Common myeloid progenitor, CD34-positive (primary cell): ENCODE data around the gene NFIB.

Experiments used
- CTCF ChIA-PET: fragments of 350-600 bp; sonication (Branson Sonifier 250); formaldehyde crosslinking; loops from one replicate; lab custom pipeline; 2021; ENCODE audit warnings: antibody characterized with exemption; lab: Charles Lee
- POLR2A ChIA-PET: fragments of 350-600 bp; sonication (Branson Sonifier 250); formaldehyde crosslinking; loops from one replicate; lab custom pipeline; 2021; ENCODE audit warnings: antibody characterized with exemption; lab: Charles Lee
- DNase-seq, 3 donors: peaks; one replicate each; pipeline versions ENCODE4 v3.0.0 to v3.0.0-alpha.2; 2013
- H3K27ac ChIP-seq, 2 experiments: 1 replicate in 1 of 2; 2 replicates in 1 of 2; pipeline ENCODE4 v1.7.0; 2013; ENCODE audit warnings: inconsistent platforms in 2 of 2, low read length in 2 of 2, mild to moderate bottlenecking in 2 of 2, low read depth in 1 of 2, moderate library complexity in 1 of 2; ENCODE audit not compliant: severe bottlenecking in 2 of 2, insufficient read depth in 1 of 2, poor library complexity in 1 of 2
- H3K27me3 ChIP-seq, 5 experiments: replicated peaks in 2 of 5; 1 replicate in 3 of 5; 2 replicates in 2 of 5; pipeline versions ENCODE4 v1.6.1 to v1.7.0; 2013; ENCODE audit warnings: low read length in 4 of 5, mild to moderate bottlenecking in 2 of 5, moderate library complexity in 2 of 5, inconsistent platforms in 1 of 5; ENCODE audit not compliant: insufficient read depth in 5 of 5, control insufficient read depth in 4 of 5
- H3K36me3 ChIP-seq, 4 experiments: 1 replicate in 2 of 4; 2 replicates in 2 of 4; pipeline versions ENCODE4 v1.6.1 to v1.7.0; 2013; ENCODE audit warnings: low read length in 3 of 4, control low read depth in 1 of 4, mild to moderate bottlenecking in 1 of 4; ENCODE audit not compliant: control insufficient read depth in 4 of 4, insufficient read depth in 4 of 4
- H3K4me1 ChIP-seq, 4 experiments: 1 replicate in 3 of 4; 2 replicates in 1 of 4; pipeline versions ENCODE4 v1.6.1 to v1.7.1; 2013; ENCODE audit warnings: low read length in 3 of 4, mild to moderate bottlenecking in 3 of 4, control low read depth in 1 of 4, inconsistent platforms in 1 of 4, moderate library complexity in 1 of 4; ENCODE audit not compliant: control insufficient read depth in 4 of 4, insufficient read depth in 4 of 4; ENCODE audit errors: control extremely low read depth in 1 of 4
- H3K4me3 ChIP-seq, 7 experiments: 1 replicate in 4 of 7; 2 replicates in 3 of 7; pipeline versions ENCODE4 v1.5.1 to v1.7.0; 2013; ENCODE audit warnings: mild to moderate bottlenecking in 7 of 7, low read length in 6 of 7, moderate library complexity in 6 of 7, inconsistent platforms in 2 of 7, low read depth in 2 of 7, control low read depth in 1 of 7; ENCODE audit not compliant: insufficient read depth in 4 of 7, control insufficient read depth in 1 of 7; ENCODE audit errors: extremely low read depth in 1 of 7
- H3K9me3 ChIP-seq, 5 experiments: 1 replicate in 4 of 5; 2 replicates in 1 of 5; pipeline versions ENCODE4 v1.6.1 to v1.7.1; 2013; ENCODE audit warnings: low read length in 4 of 5, mild to moderate bottlenecking in 2 of 5, inconsistent platforms in 1 of 5, low read depth in 1 of 5, moderate library complexity in 1 of 5; ENCODE audit not compliant: control insufficient read depth in 4 of 5, insufficient read depth in 2 of 5; ENCODE audit errors: control extremely low read depth in 1 of 5
- WGBS: methylation state at CpG from one replicate; pipeline ENCODE4 v1.1.5; 2013; ENCODE audit not compliant: insufficient coverage; 5-methylcytosine and 5-hydroxymethylcytosine counted together

NFIB gene

DNA sequence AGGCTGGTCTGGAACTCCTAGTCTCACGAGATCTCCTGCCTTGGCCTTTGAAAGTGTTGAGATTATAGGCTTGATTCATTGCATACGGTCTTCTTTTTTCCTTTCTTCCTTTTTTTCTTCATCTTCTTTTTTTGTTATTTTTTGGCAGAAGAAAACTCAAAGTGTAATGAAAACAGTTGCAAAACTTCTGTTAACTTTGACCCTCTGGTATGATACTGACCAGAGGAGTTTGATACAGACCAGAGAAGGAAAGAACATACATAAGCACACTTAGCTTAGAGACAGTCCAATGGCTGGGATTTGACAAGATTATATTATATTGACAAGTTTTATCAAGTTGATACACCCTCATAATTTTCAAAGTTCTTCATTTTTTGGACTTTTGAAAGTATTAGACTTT, 181.2 kb downstream of the NFIB start:
- Histone ChIP-seq H3K27me3 (no peaks in the 10 kb centered on the region), H3K4me3 (no peak overlapping the region), H3K36me3 (no peaks in the 10 kb centered on the region), H3K9me3 (no peaks in the 10 kb centered on the region), H3K27ac (no peak overlapping the region), H3K4me1 (no peaks in the 10 kb centered on the region)
- ChIA-PET POLR2A (no interaction called here), CTCF (interaction anchor here (1.3 kb wide), 1 partner anchor 15 kb away, joined by 3 read pairs; no protein-coding TSS in a partner anchor)
- DNase-seq: no peak
- no CpG with 5 or more reads among the region's 2 CpGs for WGBS

DNA sequence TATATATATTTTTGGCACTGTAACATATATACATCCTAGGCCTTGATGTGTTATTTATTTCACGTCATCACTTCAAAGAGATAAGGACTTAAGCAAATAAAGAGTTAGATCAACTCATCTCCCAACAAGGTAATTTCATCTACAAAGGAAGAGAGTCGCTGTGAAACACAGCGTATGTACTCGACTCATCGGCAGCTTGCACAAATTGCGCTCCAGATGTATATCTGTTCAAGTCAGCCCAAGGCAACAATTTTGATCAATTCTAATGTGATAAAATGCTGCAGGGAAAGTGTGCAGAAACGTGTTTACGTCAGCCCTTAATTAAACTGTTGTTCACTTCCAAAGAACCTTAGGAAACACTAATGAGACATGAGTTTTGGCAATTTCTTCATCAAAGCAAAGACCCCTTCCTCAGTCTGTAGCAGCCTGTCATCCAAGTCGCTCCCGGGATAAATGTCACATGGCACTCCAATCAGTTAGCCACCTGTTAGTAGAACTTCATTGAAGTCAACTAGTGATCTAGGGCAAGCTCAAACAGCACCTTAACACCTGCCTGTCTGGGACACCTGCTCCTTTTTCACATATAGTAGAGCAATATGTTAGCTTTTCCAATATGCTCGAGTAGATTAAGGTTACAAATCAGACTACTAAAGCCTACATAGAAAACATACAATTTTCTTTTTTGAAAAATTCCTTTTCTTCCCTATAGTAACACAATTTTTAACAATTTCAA, 182.4 kb downstream of the NFIB start:
- Histone ChIP-seq H3K36me3 (no peaks in the 10 kb centered on the region), H3K4me3 (no peak overlapping the region), H3K27ac (no peak overlapping the region), H3K27me3 (no peaks in the 10 kb centered on the region), H3K4me1 (no peaks in the 10 kb centered on the region), H3K9me3 (peaks cover 0 to 2% (median 0%) of the 10 kb centered on the region in 5 experiments)
- no peak for DNase-seq
- CTCF ChIA-PET: no interaction called here
- POLR2A ChIA-PET: no interaction called here
- WGBS: 95% methylated on average over 9 of the region's 11 CpGs

DNA sequence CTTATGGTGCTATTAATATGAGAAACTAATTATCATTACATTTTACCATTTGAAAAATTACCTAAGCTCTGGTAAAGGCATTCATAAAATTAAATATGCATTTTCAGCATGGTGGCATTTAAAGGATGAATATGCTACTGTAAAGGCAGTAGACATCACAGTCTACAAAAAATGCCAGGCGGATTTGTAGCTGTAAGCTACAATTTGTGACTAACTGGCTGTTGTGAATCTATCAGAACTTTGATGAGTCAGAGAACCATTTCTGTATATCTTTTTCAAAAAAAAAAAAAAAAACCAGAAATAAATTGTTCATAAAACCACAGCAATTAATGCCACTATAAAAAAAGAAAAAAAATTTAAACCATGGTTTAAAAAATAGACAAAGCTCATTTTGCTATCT, 186.3 kb downstream of the NFIB start:
- no peaks in the 10 kb centered on the region for H3K27me3 ChIP-seq
- ChIA-PET POLR2A (interaction anchor here (0.6 kb wide), 1 partner anchor 140 kb away, joined by 5 read pairs; no protein-coding TSS in a partner anchor), CTCF (no interaction called here)
- no peak overlapping the region for H3K27ac ChIP-seq
- H3K4me3 ChIP-seq: no peak overlapping the region
- no CpG with 5 or more reads among the region's 1 CpG for WGBS
- peaks cover 0 to 2% (median 0%) of the 10 kb centered on the region in 5 experiments for H3K9me3 ChIP-seq
- no peaks in the 10 kb centered on the region for H3K4me1 ChIP-seq
- no peaks in the 10 kb centered on the region for H3K36me3 ChIP-seq
- no peak for DNase-seq

GRCh38 chr9:14119694-14120514, 194.0 kb downstream of the NFIB start:
- ChIA-PET POLR2A (no interaction called here), CTCF (no interaction called here)
- WGBS: 92% methylated on average over 1 of the region's 2 CpGs
- Histone ChIP-seq H3K4me1 (no peaks in the 10 kb centered on the region), H3K27me3 (no peaks in the 10 kb centered on the region), H3K27ac (no peak overlapping the region), H3K4me3 (no peak overlapping the region), H3K9me3 (peaks cover 0 to 1% (median 0%) of the 10 kb centered on the region in 5 experiments), H3K36me3 (no peaks in the 10 kb centered on the region)
- no peak for DNase-seq

DNA sequence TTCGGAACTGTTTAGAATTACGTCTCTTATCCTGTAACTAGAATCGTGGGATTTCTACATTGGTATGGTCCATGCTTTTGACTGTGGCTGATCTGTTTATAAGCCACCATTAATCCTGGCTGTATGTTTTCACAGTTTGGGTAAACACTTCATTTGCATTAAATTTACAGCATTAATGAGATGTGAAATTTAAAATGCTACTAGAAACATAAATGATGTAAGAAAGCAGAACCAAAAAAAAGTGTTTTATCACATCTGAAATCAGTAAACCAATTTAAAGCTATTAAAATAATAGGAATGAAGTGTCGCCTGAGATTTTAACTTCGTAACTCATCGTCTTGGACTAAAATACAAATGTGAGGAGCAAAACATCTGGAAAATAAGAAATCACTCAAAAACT, 201.7 kb downstream of the NFIB start:
- H3K36me3 ChIP-seq: no peaks in the 10 kb centered on the region
- no peaks in the 10 kb centered on the region for H3K27me3 ChIP-seq
- 100% methylated on average over 1 of the region's 6 CpGs for WGBS
- no peak overlapping the region for H3K27ac ChIP-seq
- no peak overlapping the region for H3K4me3 ChIP-seq
- CTCF ChIA-PET: no interaction called here
- DNase-seq: no peak
- no peaks in the 10 kb centered on the region for H3K9me3 ChIP-seq
- no peaks in the 10 kb centered on the region for H3K4me1 ChIP-seq
- POLR2A ChIA-PET: interaction anchor here (0.5 kb wide), 1 partner anchor 131 kb away, joined by 6 read pairs; no protein-coding TSS in a partner anchor

GRCh38 chr9:14111696-14112095, 202.2 kb downstream of the NFIB start:
- CTCF ChIA-PET: no interaction called here
- Histone ChIP-seq H3K4me3 (no peak overlapping the region), H3K27me3 (no peaks in the 10 kb centered on the region), H3K9me3 (no peaks in the 10 kb centered on the region), H3K27ac (no peak overlapping the region), H3K36me3 (no peaks in the 10 kb centered on the region), H3K4me1 (no peaks in the 10 kb centered on the region)
- DNase-seq: no peak
- POLR2A ChIA-PET: interaction anchor here (0.5 kb wide), 1 partner anchor 132 kb away, joined by 6 read pairs; no protein-coding TSS in a partner anchor
- WGBS: no CpG with 5 or more reads among the region's 1 CpG

DNA sequence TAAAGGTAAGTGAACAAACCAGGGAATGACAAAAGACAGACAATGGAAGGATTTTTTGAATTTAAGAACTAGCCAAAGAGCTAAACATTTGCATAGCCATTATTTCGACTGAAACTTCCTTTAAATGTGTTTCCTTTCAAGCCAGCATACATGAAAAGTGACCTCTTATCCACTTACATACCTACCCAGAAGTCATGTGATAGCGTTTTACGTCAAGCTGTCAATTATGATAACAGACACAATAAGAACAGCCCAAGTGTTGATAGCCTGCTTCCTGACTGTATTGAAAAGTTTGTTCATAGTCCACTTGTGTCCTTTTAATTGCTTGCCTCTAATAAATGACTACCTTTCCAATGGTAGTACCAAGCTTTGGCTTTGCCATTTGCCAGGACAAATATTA, 206.0 kb downstream of the NFIB start:
- WGBS: 30% methylated on average over 1 of the region's 3 CpGs
- POLR2A ChIA-PET: no interaction called here

More for the DNA sequence above, 206.0 kb downstream of the NFIB start:
- Histone ChIP-seq H3K4me3 (no peak overlapping the region), H3K27ac (no peak overlapping the region), H3K9me3 (no peaks in the 10 kb centered on the region), H3K27me3 (no peaks in the 10 kb centered on the region), H3K4me1 (no peaks in the 10 kb centered on the region), H3K36me3 (no peaks in the 10 kb centered on the region)
- peak in 1 of 3 donors; percentile 22 for DNase-seq
- CTCF ChIA-PET: no interaction called here
